Measurements from ENCODE around the gene CD9. TPM values are rescaled to one million over a fixed set of nuclear protein-coding genes. Genes with fewer than 3 reads are reported as not detected.

CD9 gene
- total RNA-seq, 1 donor from 2014 or later = 120 TPM

GRCh38 chr12:6171409-6172015 is 28.7 kb upstream of the CD9 start:
- peaks cover 11% of the 10 kb centered on the region for H3K27me3 Mint-ChIP-seq
- no peak for DNase-seq (ENCODE audit: extremely low spot score, unreplicated experiment)
- H3K27ac Mint-ChIP-seq = no peak overlapping the region
- peaks cover 7% of the 10 kb centered on the region for H3K36me3 Mint-ChIP-seq
- no peaks in the 10 kb centered on the region for H3K4me1 Mint-ChIP-seq (ENCODE audit: unreplicated experiment)
- no peak overlapping the region for H3K4me3 Mint-ChIP-seq
- no peaks in the 10 kb centered on the region for H3K9me3 Mint-ChIP-seq
- TF ChIP-seq CTCF (conservative IDR thresholded peaks at IDR 0.05) = no peak

GRCh38 chr12:6172086-6172485 is 28.1 kb upstream of the CD9 start:
- H3K27me3 Mint-ChIP-seq = peaks cover 11% of the 10 kb centered on the region
- no peak for TF ChIP-seq CTCF (conservative IDR thresholded peaks at IDR 0.05)
- H3K9me3 Mint-ChIP-seq = no peaks in the 10 kb centered on the region
- H3K27ac Mint-ChIP-seq = no peak overlapping the region
- H3K4me3 Mint-ChIP-seq = no peak overlapping the region
- no peaks in the 10 kb centered on the region for H3K4me1 Mint-ChIP-seq (ENCODE audit: unreplicated experiment)
- peaks cover 7% of the 10 kb centered on the region for H3K36me3 Mint-ChIP-seq
- DNase-seq (ENCODE audit: extremely low spot score, unreplicated experiment) = no peak

- no peak for TF ChIP-seq CTCF (conservative IDR thresholded peaks at IDR 0.05)
- Mint-ChIP-seq H3K4me1 (ENCODE audit: unreplicated experiment) (no peaks in the 10 kb centered on the region), H3K9me3 (no peaks in the 10 kb centered on the region), H3K36me3 (peaks cover 7% of the 10 kb centered on the region), H3K4me3 (no peak overlapping the region), H3K27ac (no peak overlapping the region), H3K27me3 (peaks cover 6% of the 10 kb centered on the region)
- no peak for DNase-seq (ENCODE audit: extremely low spot score, unreplicated experiment)
Observed at GRCh38 chr12:6172862-6173261, 27.3 kb upstream of the CD9 start.

GRCh38 chr12:6177642-6178358 is 22.4 kb upstream of the CD9 start:
- Mint-ChIP-seq H3K4me3 (no peak overlapping the region), H3K4me1 (ENCODE audit: unreplicated experiment) (peaks cover 15% of the 10 kb centered on the region), H3K36me3 (peaks cover 7% of the 10 kb centered on the region), H3K27ac (no peak overlapping the region), H3K9me3 (no peaks in the 10 kb centered on the region), H3K27me3 (peaks cover 4% of the 10 kb centered on the region)
- TF ChIP-seq CTCF (conservative IDR thresholded peaks at IDR 0.05) = no peak
- no peak for DNase-seq (ENCODE audit: extremely low spot score, unreplicated experiment)

- DNase-seq (ENCODE audit: extremely low spot score, unreplicated experiment) = no peak
- peak; percentile 58 for TF ChIP-seq CTCF (conservative IDR thresholded peaks at IDR 0.05)
- Mint-ChIP-seq H3K4me3 (no peak overlapping the region), H3K36me3 (peaks cover 3% of the 10 kb centered on the region), H3K27ac (peak overlapping the region; percentile 29), H3K27me3 (peaks cover 4% of the 10 kb centered on the region), H3K9me3 (no peaks in the 10 kb centered on the region), H3K4me1 (ENCODE audit: unreplicated experiment) (peaks cover 15% of the 10 kb centered on the region)
Observed at GRCh38 chr12:6178981-6179761, 21.0 kb upstream of the CD9 start.

Data from type B pancreatic cell (in vitro differentiated cells).